Adrenal gland (tissue), 5 donors: ENCODE results near the gene C19orf47.
"Not testable (repeated sequence)": the region's sequence is repeated elsewhere in the genome, so short reads cannot be mapped to it uniquely, and the experiment has no call there.

Experiments used
- POLR2A ChIP-seq, 2 donors: fragments of 450-650 bp; IDR thresholded peaks; one replicate each; pipeline ENCODE4 v1.6.1; 2017; ENCODE audit warnings: antibody characterized with exemption in 2 of 2, mild to moderate bottlenecking in 2 of 2, moderate library complexity in 1 of 2
- TF ChIP-seq, protein P1 (sequence below), 6 experiments: fragments of 450-650 bp in 4 of 6; fragments of 200-600 bp in 2 of 6; sonication (generic) in 1 of 6; IDR thresholded peaks; 1 replicate in 5 of 6; 2 replicates in 1 of 6; pipeline versions ENCODE4 v1.5.1 to v1.8.0; 2016 to 2021; ENCODE audit warnings: antibody characterized with exemption in 6 of 6, mild to moderate bottlenecking in 2 of 6, moderate library complexity in 1 of 6
- donor health status: DM: no; HTN: no; CAD: no.

DNA sequence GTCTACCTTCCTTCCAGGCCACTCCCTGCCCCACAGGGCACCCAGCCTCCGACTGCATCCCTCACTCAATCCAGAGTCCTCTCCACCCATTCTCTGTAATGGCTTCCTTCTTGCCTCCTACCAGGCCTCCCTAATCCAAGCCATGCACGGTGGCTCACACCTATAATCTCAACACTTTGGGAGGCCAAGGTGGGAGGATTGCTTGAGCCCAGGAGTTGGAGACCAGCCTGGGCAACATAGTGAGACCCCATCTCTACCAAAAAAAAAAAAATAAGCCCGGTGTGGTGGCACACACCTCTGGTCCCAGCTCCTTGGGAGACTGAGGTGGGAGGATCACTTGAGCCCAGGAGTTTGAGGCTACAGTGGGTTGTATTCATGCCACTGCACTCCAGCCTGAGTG, 22.1 kb upstream of the C19orf47 start:
- TF ChIP-seq, protein P1, sequence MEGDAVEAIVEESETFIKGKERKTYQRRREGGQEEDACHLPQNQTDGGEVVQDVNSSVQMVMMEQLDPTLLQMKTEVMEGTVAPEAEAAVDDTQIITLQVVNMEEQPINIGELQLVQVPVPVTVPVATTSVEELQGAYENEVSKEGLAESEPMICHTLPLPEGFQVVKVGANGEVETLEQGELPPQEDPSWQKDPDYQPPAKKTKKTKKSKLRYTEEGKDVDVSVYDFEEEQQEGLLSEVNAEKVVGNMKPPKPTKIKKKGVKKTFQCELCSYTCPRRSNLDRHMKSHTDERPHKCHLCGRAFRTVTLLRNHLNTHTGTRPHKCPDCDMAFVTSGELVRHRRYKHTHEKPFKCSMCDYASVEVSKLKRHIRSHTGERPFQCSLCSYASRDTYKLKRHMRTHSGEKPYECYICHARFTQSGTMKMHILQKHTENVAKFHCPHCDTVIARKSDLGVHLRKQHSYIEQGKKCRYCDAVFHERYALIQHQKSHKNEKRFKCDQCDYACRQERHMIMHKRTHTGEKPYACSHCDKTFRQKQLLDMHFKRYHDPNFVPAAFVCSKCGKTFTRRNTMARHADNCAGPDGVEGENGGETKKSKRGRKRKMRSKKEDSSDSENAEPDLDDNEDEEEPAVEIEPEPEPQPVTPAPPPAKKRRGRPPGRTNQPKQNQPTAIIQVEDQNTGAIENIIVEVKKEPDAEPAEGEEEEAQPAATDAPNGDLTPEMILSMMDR (IDR thresholded peaks at IDR 0.05) = not testable (repeated sequence)
- TF ChIP-seq POLR2A (IDR thresholded peaks at IDR 0.05) = not testable (repeated sequence)
